Activated CD4-positive, CD25-positive, alpha-beta regulatory T cell (primary cell): ENCODE results near the gene PLAC1.

Source experiments
- DNase-seq, 4 experiments: peaks; one replicate each; lab custom pipeline; 2025; lab: John Stamatoyannopoulos, UW

PLAC1 gene

DNA sequence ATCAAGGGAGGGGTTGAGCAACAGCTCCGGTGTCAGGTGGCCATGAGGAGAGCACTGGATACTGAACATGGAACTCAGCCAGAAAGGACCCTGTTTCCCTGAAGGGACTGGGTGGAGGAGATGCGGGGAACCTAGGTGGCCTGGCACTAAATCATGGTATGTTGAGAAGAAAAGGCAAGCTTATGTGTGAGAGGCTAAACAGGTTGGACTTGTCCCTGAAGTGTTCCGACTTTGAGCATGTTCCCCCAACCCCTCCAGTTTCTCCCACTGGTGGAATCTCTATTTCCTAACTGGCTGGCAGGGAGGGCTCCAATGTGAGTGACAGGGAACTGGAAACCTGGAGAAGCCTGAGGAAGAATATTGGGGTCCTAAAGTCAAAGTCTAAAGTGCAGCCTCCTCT is 69.5 kb downstream of the PLAC1 start:
- no peak for DNase-seq

DNA sequence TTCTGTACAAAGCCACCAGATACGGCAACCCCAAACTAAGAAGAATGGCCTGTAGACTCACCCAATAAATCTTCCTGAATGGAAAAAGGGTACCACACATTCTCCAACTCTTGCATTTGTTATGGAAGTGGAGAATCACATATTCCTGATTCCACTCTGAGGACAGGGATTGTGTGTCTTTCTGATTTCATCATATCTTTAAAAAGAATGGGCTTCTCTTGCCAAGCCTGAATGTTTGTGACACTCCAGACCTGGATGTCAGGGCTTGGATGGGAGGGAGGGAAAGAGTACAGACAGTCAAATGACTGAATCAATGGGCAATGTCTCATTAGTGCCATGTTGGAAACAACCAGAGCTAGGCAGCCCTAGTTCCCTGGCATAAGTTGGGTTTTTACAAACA is 77.4 kb downstream of the PLAC1 start:
- DNase-seq, result no peak

DNA sequence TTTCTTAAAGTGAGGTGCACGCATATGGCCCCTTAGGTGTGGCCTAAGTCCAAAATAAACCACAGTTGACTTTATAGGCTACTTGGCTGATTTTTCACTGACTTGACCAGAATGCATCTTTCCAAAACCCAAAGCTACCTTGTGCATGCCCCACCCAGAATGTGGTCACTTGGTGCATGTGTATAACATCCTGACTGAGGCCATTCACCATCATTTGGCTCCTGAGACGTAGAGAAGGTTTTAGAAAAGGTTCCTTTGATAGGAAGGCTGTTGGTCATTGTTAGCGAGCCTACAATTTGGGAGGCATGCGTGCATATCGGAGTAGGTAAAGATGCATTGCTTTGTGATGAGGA is 84.6 kb downstream of the PLAC1 start:
- DNase-seq, result no peak

DNA sequence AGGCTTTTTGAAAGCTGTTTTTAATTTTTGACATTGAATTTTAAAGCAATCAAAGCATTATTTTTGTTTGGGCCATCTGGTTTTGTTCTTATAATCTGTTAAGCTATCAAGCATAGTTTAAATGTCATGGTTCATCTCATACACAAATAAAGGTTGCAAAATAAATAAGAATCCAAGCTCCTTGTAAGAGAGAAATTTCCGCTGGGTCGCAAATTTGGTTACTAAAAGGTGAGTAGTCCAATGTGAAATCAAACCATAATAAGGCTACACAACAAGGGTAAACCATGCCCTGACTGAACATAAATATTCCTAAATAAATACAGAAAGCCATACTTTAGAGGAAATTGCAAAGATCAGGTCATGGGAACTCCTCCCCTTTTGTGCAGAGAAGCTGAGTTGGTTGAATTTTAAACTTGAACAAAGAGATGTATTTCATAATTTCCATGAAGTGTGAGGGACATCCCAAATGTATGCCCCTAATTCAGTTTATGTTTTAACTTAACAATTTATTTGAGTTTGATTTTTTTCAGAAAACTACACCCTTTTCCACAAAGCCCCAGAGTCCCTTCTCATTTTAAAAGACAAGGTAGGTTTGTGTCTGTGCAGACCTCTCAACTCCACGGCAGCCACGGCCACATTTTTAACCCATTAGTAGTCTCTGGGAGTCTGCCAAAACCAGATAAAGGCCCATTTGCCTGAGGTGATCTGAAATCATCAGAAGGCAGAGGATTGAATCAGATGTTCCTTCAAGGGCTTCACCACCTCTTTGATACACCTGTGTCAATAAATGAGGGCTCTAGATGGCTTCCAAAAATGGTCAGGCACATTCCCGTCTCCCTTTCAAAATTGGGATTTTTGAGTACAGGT is 85.2 kb downstream of the PLAC1 start:
- DNase-seq, result no peak

DNA sequence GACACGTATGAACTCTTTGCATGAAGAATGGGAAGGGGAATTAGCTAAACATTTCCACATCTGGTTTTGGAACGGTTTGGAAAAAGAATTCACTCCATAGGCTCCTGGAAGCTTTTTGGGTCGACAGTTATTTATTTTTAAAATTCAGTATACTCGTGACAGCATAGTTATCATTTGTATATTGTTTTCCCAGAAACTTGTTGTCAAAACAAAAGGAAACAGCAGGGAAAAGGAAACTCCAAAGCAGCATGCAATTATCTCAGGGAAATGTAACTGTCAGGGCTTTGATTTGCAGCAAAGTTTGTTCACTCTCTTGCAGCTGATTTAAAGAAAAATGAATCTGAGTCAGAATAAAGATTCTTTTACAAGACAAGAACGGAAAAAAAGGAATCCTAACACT is 86.5 kb downstream of the PLAC1 start:
- no peak for DNase-seq

DNA sequence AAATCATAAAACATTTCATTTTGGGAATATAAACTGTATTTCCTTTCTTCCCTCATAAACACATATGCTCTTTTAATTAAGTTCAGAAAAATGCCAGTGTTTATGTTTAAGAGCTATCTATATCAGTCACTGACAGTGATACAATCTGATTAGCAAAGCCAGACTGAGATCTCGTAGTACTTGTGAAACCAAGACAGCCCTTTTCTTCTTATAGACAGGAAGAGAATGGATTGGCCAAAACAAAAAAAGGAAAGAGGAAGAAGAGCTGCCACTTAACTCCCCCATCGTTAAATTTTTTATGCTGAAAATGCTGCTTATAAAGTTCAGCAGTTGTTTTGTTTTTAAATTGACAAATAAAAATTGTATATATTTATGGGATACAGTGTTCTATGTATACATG is 87.4 kb downstream of the PLAC1 start:
- DNase-seq, result no peak

DNA sequence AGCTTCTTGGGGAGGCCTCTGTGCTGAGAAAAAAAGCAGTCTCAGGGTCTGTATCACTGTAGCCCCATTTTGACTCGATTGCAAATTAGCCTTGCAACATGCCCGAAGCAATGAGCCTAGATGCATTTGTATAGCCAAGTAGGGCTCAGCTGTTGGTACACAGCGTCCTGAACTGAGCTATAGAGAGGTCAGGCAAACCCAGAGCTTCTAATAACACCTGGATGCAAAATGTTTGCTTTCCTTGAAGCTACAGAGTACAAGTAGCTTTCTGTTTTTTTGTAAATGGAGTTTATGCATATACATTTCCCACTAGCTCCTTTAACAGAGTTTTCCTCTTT is 87.8 kb downstream of the PLAC1 start:
- no peak for DNase-seq

DNA sequence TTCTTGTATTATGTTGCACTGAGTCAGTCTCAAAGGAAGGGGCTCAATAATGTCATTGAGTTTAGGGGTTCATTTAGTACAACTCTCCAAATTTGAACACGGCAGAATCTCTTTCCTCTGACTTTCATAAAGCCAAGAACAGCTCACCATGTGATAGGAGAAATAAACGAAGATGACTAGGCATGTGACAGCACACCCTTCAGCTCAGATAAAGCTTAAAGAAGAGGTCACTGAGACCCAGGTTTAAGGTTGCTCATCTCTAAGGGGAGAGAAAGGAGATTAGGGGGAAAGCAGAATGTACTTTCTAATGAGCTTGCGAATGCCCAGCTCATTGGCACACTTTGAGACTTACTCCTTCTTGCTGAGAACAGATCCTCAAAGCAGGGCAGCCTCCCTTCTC is 89.0 kb downstream of the PLAC1 start:
- DNase-seq, result no peak

DNA sequence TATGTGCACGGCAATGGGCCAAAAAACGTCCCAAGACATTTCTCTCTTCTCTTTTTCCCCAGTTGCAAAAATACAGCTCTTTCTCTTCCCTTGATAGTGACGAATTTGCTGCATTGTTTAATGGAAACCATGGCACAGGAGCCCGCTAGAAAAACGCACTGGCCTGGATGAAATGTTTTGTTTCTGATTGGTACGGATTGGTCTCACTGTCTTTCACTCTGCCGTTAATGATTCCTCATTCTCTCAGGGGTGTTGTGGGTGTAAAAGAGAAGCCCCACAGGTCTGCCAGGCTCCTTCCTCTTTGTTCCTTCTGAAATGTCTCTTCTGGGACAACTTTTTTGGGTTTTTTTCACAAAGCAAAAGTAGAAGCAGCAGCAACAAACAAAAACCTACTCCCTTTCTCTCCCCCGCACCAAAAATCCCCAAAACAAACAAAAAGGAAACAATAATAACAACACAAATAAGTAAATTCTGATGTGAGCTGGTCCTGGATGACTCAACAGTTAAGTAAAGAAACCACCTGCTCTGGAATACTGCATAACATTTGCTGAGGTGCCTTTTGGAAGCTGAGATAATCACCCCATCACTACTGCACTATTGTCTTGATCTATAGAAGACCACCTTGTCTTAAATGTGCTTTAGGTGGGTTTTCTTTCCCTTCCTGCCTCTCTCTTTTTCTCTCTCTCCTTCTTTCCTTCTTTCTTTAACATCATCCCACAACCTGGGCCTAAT is 89.8 kb downstream of the PLAC1 start:
- no peak for DNase-seq

DNA sequence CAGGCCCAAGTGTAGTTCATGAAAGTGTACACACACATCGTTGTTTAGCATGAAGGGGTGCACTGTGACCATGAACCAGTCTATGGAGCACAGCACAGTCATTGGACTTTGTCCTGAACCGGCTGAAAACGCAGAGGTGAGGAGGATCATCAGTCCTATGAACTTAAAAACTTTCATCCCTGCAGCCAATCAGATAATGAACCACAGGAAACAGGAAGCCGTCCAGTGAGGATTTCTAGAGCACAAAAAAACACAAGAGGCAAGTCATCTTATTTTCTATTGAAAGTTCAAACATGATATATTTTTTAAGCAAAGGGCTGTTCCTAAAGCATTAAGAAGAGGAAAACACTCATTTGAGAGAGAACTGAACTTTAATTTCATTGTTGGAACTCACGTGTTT is 91.8 kb downstream of the PLAC1 start:
- no peak for DNase-seq

DNA sequence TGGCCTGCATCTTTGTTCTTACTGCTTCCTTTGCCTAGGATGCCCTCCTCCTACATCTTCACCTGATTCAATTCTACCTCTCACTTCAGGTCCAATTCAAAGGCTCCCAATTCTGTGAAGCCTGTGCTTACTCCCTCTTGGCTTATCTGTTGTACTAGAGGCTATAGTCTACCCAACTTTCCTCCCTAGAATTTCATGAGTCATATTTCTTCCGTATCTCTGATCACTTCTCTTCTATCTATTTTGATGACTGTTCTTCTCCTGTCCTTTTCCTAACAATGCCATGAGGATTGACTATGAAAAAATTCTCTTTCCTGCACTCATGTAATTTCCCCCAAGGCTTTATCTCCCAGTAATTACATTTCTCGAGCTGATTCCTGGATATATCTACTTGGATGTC is 96.3 kb downstream of the PLAC1 start:
- no peak for DNase-seq

DNA sequence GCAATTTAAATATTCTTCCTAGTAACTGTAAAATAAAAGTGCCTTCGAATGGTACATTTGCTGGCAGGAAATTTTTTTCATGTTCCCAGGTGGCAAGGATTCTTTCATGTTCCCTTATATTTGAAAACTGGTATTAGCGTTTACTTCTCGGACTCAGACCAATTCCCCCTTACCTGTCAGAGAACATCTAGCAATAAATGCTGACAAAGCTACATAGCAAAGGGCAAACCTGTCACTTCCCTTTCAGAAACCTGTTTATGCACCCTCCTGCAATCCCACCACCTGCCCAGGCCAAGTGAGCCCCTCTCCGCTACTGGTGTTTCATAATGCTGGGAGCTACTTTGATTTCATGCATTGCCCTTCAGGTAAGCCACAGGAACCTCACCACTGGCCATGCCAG is 100.1 kb downstream of the PLAC1 start:
- DNase-seq, result no peak

DNA sequence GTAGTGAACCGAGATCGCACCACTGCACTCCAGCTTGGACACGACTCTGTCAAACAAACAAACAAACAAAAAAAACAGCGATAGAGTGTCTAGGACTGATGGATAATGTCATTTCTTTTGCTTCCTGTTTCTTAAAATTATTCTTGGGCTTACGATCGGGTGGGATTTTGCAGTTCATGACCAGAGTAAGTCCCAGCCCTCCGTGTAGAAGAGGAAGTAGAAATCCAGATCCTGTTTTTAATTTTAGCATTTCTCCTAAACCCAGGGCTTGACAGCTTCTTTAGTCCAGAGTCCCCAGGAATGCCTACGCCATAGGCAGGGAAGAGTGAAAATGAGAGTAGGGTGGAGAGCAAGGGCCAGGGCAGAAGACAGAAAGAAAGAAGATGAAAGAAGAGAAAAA is 104.0 kb downstream of the PLAC1 start:
- DNase-seq, result no peak

DNA sequence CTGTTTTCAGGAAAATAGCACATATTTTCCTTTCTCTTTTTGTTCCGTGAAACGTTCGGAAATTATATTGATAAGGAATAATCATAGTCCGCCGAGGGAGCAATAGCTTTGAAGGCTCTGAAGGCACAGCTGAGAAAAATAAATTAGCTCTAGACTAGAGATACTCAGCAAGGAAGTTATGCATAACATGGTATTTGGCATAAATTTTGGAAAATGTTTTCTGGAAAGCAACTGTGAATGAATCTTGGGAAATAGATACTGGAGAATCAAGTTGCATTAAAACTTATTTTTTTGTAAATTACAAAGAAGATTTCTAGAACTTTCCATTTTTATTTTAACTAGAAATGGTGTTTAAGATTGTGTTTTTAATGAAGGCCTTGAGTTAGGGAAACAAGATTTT is 105.9 kb downstream of the PLAC1 start:
- DNase-seq, result no peak

DNA sequence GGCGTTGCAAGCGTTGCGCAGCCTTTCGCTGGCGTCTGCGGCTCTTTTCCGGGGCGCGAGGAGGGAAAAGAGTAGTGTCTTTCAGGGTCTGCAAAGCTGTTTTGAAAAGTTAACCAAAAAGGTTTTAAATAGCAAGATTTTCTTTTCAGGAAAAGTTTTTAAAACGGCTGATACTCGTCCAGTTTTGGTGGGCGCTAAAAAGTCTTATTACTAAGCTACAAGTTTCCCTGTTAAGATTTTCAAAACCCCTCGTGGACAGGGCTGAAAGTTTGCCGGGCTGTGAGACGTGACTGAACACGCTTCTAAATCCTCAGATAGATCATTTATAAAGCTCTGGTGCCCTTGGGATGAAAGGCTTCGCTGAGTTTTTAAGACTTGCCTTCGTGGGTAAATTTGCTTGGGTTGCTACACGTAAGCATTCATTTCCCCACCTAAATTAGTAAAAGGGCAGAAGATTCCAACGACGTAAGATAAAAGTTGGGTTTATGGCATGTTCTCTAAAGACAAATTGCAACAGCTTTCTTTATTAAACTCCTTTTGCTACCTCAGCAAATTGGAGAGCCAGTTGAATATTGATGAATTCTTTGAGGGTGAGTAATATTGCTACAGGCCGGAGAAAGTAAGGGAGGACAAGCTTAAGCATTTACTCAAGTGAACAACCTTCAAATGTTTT is 106.8 kb downstream of the PLAC1 start:
- DNase-seq, result no peak

DNA sequence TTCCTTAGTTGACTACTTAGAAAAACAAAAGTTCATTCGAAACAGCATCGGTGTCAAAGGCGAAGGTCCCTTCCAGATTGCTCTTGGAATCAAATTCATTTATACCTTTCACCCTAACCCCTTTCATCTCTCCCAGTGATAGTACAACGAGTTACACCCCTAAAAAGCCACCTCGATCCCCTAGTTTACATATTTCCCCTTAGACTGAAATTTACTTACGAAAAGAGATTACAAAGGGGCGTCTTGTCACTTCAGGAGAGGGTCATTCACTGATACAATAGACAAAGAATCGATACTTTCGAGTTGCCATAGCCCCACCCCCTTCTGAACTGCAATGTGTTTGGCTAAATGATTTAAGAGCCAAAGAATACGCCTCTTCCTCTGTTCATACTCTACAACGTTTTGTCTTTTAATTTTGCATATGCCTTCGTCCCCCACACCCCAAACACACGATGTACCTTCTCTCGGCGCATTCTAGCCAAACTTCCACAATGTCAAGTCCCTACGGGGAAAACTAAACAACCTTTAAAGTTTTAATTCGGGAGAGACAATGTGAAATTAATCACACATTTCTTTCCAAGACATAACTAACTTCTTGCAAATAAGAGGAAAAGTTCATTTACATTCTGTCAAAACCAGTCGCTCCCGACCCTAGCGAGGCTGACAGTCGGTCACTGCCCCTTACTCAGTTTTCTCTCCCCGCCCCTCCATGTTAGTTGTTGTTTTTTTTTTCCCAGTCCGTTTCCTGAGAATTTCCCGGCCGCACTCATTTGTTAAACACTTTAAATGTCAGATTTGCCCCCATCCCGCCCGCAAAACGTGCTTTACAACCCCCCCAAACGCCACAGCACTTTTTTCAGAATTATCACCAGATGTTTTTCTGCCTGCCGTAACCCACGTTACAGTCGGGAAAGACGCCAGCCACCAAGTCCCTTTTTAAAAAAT is 109.7 kb downstream of the PLAC1 start:
- DNase-seq, result no peak

DNA sequence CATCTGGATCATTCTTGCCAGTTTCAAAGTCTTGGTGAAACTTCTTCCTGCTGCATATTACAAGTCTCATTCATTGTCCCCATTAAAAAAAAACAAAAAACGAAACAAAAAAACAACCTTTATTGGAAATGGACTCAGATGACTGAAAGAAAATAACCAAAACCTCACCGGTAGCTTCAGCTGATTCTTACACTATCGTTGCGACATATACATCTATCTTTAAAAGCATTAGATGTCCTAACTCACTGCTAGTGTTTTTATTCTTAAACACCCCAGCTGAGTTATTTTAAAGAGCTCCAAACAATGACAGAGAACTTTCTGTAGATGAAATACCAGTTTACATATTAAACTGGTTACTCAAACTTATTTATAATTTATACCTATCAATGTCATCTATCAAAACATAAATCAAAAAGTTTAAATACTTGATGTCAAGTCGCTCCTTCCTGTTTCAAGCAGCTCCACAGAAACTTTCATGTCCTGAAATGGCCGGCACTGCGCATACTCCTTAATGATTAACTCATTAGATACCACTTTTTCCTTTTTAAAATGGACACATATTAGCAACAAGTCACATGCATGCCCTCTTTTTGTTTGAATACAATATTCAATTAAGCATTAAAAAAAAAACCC is 111.1 kb downstream of the PLAC1 start:
- DNase-seq, result no peak

DNA sequence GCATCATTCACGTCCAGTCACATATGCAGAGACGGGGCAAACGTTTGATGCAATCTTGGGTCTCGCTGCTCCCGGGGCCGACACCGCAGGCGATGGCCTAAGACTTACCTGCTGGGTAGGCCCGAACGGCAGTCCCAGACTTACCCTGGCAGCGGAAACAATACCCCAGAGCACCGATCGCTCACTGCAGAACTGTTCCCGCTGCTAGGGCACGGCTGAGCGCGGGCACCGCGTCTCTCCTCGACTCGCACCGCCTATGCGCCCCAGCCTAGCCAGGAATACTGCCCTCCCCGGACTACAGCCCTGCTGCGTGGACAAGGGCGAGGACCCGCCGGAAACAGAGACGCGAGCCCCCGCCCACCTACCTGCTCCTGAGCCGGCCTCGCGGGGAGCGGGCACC is 112.1 kb downstream of the PLAC1 start:
- no peak for DNase-seq

DNA sequence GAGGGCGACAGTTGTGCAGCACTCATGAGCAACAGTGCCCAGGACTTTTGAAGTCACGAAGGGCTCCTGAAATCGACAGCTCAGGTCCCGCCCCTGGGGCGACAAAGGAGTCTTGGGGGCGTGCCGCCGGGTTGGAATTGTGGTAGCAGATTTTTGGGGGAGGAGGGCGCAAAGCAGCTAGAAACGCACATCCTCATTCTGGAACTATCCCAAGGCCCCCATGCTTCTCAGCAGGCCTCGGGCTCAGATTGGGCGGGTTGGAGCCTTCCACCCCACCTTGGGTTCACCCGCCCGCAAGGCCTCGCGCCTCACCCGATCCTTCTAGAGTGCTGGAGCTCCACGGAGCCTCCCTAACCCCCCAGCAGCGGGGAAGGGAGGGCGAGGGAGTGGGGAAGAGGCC is 112.8 kb downstream of the PLAC1 start:
- no peak for DNase-seq

DNA sequence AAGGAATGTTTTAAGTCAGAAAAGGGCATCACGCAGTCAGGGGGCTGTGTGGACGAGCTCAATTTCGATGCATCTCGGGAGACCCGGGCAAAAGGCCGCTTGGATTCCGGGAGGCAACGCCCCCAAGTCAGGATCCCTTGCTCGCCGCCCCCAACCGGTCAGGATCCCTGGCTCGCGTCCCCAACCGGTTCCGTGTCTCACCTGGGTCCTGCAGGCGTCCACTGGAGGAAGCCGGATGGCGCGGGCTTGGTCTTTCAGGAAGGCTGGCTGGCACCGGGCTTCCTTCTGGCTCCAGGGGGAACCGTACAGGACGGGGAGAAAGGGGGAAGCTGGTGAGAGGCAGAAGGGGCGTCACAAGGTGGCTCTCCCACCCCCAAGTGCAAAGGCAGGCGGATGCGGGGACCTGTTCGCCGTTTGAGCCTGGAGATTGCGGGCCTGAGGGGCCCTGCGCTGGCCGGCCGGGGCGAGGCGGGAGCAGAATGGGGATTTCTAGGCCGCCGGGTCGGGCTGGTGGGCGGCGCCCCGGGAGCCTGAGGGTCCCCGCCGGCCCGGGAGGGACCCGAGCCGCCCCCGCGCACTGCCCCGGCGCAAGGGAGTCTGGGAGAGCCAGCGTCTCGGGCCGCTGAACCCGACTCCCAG is 113.6 kb downstream of the PLAC1 start:
- DNase-seq, result no peak

DNA sequence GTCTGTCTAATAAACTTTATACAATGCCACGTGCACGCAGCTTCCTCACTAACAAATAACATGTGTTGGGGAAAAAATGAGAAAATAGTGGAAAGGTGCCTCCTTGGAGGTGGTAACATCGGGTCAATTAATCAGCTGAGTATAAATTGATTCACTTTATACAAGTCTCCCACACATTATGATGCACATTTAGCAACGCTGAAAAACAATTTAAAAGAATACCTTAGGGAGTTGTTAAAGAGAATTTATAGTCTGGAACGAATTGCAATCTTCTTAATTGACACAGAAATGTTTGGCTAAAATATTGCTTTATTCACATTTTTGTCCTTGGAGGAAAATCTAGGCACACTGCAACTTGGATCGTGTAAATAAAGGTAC is 114.1 kb downstream of the PLAC1 start:
- DNase-seq, result no peak
